Stimulated activated memory B cell treated with anti-CD40 and anti-IgM and Interleukin-4, amounts not matched to agents 10 μg/mL and 1 μg/mL and 100 μg/mL, for 72 hours (primary cell): Measurements from ENCODE around the gene FBRS.

Source experiments
- ATAC-seq: fragments of 150-1000 bp; cut with Tn5 transposase; 2 replicates; pipeline ENCODE4 v1.10.0; 2021
- H3K27ac Mint-ChIP-seq: one replicate; pipeline ENCODE4 v1.8.0; 2022; ENCODE audit warnings: mild to moderate bottlenecking, mixed read lengths
- H3K27me3 Mint-ChIP-seq: one replicate; pipeline ENCODE4 v1.8.0; 2022; ENCODE audit warnings: mixed read lengths
- H3K36me3 Mint-ChIP-seq: one replicate; pipeline ENCODE4 v1.8.0; 2022; ENCODE audit warnings: mixed read lengths
- H3K4me1 Mint-ChIP-seq: one replicate; pipeline ENCODE4 v1.8.0; 2022; ENCODE audit warnings: mixed read lengths
- H3K4me3 Mint-ChIP-seq: one replicate; pipeline ENCODE4 v1.8.0; 2022; ENCODE audit warnings: mild to moderate bottlenecking, moderate library complexity, mixed read lengths
- H3K9me3 Mint-ChIP-seq: one replicate; pipeline ENCODE4 v1.8.0; 2022; ENCODE audit warnings: mixed read lengths

Gene FBRS

DNA sequence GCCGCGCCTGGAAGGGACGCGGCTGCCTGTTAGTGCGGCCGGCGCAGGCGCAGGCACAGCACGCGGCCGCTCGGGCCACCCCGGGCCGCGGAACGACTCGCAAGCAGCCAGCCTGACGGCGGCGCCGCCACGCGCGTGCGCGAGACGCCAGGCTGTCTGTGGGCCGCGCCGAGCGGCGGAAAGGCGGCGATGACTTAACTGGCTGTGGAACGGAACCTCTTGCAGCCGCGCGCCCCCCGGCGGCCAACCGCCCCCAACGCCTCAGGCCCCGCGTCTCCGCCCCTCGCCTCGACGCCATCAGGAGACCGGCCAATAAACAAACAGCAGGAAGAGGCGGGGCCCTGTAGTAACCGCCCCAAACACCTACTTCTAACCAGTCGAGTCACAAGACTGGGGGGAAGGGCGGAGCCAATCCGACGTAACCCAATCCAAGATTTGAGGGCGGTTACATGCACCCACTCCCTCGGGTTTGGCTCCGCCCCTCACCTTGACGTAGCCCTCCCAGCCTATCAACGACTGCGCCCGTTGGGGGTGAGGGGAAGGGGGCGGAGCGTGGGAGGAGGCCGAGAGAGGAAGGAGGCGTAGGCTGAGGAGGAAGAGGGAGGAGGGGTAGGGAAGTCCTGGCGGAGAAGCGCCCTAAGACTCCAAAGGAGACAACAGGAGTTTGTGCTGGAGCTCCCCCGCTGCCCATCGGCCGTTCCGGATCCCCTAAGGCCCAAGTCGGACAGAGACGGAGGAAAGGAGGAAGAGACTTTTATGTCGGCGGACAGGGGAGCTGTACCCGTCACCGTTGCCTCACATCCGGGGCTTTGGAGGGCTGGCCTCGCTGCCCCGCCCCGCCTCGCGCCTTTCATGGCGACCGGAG is at the start of gene FBRS:
TSS of gene FBRS (plus strand) at position 566 of the 865 bp plus-strand sequence. CDS start 1,088 bp downstream, outside the sequence.
- no peaks in the 10 kb centered on the region for H3K27me3 Mint-ChIP-seq
- peak; percentile 89 for ATAC-seq
- H3K36me3 Mint-ChIP-seq = peaks cover 55% of the 10 kb centered on the region
- no peaks in the 10 kb centered on the region for H3K9me3 Mint-ChIP-seq
- H3K4me1 Mint-ChIP-seq = peaks cover 42% of the 10 kb centered on the region
- peak within 1 kb of the TSS; percentile 88 for H3K4me3 Mint-ChIP-seq
- H3K27ac Mint-ChIP-seq = peak within 1 kb of the TSS; percentile 93

DNA sequence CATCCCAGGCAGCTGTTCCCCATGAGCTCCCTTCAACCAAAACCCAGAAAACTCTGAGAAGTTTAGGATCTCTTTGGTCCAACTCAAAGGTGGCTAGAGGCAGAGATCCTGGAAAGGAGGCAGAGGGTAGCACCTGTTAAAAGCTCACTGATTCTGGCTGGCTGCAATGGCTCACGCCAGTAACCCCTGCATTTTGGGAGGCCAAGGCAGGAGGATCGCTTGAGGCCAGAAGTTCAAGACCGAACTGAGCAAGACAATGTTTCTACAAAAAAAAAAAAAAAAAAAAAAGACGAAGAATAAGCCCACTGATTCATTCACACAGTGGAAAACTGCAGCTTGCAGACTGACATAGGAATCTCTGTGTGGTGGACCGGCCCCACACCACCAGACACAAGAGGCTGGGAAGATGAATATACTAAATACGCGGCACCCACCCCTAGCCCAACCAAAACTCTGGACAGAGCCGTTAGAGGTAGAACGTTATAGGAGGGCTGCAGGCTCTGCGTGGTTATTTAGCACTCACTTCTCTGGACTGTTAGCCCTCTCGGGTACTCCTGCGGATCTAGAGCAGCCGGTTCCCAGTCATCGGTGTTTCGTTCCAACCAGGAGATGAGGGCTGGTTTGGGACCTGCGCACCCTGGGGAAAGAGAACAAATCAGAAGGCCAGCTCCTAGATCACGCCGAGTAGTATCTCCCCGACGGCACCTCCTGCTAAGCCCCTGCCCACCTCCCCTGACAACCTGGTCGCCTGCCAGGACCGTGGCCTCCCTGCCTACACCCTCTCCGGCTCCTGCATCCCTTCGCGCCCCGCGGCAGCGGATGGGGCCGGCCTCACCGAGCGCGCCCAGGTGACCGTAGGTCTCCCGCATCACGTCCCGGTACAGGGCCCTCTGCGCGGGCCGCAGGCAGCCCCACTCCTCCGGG is 49.0 kb upstream of the FBRS start:
- no peaks in the 10 kb centered on the region for H3K27me3 Mint-ChIP-seq
- peaks cover 26% of the 10 kb centered on the region for H3K4me1 Mint-ChIP-seq
- peak overlapping the region; percentile 92 for H3K27ac Mint-ChIP-seq
- peak; percentile 67 for ATAC-seq
- peaks cover 28% of the 10 kb centered on the region for H3K36me3 Mint-ChIP-seq
- H3K4me3 Mint-ChIP-seq = peak overlapping the region; percentile 90
- no peaks in the 10 kb centered on the region for H3K9me3 Mint-ChIP-seq

DNA sequence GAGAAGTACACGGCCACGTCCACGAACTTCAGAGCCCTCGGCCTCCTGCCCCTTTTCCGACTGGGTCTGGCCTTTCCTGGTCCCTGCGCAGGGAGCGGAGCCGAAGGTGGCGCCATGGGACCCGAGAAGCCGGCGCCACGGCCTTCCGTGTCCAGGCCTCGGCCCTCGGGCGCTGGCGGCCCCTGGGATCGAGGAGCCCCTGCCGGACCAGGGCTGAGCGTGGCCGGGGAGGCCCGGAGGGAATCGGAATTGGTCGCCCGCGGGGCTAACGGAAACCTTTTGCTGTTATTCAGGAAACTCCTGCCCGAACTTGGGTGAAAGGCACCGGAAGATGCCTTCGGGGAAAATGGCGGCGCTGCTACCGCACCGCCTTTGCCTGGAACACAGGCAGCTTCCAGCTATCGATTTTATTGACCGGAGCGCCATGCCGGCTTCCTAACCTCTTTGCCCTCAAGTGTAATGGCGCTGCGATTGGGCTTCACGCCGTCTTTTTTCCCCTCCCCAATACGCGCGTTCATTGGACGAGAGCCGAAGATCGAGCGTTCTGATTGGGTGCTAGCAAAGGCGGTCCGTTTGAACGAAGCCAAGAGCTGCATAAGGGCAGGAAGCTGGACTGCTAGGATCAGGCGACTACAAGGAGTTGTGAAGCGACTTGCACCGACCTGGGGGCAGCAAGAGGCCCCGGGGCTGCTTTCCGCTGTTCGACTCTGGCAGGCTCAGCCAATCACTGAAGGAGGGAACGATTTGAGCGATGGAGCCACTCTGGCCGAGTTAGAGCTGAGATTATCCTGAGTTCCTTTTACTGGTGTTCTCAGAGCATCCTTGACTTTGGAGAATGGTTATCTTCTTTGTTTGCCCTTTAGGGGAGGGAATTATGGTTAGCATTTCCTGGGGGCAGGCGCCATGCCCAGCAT is 48.0 kb upstream of the FBRS start, which contains the start of gene ZNF689:
TSS of gene ZNF689 (minus strand) at position 464 of the 914 bp plus-strand sequence. CDS start at position 116, 348 bp downstream.
- H3K27me3 Mint-ChIP-seq = no peaks in the 10 kb centered on the region
- peak within 1 kb of the TSS; percentile 90 for H3K4me3 Mint-ChIP-seq
- H3K4me1 Mint-ChIP-seq = peaks cover 27% of the 10 kb centered on the region
- ATAC-seq = peak; percentile 96
- peaks cover 19% of the 10 kb centered on the region for H3K36me3 Mint-ChIP-seq
- peak within 1 kb of the TSS; percentile 92 for H3K27ac Mint-ChIP-seq
- no peaks in the 10 kb centered on the region for H3K9me3 Mint-ChIP-seq

DNA sequence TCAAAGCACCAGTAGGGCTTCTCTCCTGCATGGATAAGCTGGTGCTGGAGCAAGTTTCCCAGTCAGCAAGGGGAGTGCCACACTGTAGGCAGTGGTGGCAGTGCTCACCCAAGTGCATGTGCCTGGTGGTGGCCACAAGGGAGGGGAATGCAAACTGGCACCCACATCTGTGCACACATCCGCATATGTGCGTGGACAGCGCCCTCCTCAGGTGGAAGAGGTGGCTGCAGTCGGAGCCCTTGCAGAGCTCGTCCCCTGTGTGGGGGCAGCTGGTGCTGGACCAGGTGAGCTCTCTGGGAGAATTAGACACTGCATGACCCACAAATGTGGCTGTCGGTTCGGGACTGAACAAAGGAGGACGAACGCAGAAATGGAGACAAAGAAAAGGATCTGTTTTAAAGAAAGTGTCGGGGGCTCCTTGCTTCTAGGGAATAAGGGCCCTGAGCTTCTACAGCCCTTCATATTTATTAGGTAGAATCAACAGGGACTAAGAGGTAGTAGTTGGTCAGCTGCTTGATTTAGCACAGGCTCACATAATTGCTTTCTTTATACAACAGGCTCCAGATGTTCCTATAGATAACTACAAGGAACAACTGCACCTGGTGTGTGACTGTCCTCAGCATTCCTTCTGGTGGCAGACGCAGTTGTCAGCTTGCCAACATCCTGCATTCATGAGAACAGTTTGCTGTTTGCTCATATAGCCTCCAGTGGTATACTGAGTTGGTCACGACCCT is 42.7 kb upstream of the FBRS start:
- Mint-ChIP-seq H3K4me3 (no peak overlapping the region), H3K27me3 (no peaks in the 10 kb centered on the region)

DNA sequence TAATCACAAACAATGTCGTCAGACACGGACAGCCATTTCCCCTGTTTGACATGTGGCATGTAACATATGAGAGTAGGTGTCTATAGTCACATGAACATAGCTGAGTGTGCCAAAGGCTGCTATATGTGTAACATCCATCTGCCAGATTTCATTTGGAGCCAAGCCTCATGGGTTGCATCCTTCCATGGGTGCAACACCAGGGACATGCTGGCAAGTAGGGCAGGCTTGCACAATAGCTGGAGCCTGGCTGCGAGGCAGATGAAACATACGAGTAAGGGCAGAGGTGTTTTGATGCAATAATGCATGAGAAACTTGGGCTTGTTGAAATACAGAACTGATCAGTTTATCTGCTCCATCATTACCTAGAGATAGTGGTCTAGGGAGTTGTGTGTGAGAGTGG is 39.0 kb upstream of the FBRS start:
- Mint-ChIP-seq H3K27ac (no peak overlapping the region), H3K36me3 (no peaks in the 10 kb centered on the region), H3K9me3 (no peaks in the 10 kb centered on the region), H3K27me3 (peaks cover 13% of the 10 kb centered on the region), H3K4me1 (peaks cover 5% of the 10 kb centered on the region), H3K4me3 (no peak overlapping the region)
- no peak for ATAC-seq

More for the DNA sequence above, 42.7 kb upstream of the FBRS start:
- Mint-ChIP-seq H3K9me3 (no peaks in the 10 kb centered on the region), H3K36me3 (no peaks in the 10 kb centered on the region), H3K4me1 (peaks cover 15% of the 10 kb centered on the region), H3K27ac (no peak overlapping the region)
- ATAC-seq = peak; percentile 72

DNA sequence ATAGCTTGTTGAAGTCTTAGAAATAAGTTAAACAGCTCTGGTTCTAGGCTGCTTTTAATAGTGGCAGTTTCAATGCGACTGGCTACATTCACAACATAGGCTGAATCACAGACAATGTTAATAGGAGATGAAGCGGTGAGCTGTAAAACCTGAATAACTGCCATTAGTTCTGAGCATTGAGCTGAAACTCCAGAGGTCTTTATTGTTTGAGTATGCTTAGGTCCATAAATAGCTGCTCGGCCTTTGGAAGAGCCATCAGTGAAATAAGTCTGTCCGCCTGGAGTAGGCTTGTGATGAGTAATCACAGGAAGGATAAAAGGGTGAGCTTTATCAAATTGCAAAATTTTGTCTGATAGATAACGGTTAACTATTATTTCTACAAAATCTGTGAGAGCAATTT is 38.6 kb upstream of the FBRS start:
- Mint-ChIP-seq H3K27ac (no peak overlapping the region), H3K9me3 (no peaks in the 10 kb centered on the region), H3K27me3 (peaks cover 14% of the 10 kb centered on the region), H3K36me3 (no peaks in the 10 kb centered on the region), H3K4me1 (peaks cover 4% of the 10 kb centered on the region), H3K4me3 (no peak overlapping the region)
- no peak for ATAC-seq

DNA sequence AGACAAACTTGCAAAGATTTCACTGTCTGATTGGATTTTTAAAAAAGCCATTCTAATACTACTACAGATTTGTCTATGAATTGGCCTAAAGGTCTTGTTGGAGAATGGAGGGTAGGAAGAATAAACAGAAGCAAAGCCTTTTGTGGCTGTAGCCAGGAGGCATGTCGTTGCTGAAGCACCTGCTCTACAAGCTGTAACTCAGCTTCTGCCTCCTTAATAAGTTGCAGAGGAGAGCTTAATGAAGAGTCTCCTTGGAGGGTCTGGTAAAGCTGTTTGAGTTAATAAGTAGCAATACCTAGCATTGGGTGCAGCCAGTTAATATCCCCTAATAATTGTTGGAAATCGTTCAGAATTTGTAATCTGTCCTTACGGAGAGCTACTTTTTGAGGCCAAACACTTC is 38.1 kb upstream of the FBRS start:
- Mint-ChIP-seq H3K27ac (no peak overlapping the region), H3K4me1 (peaks cover 4% of the 10 kb centered on the region), H3K36me3 (no peaks in the 10 kb centered on the region), H3K4me3 (no peak overlapping the region), H3K27me3 (peaks cover 14% of the 10 kb centered on the region), H3K9me3 (no peaks in the 10 kb centered on the region)
- no peak for ATAC-seq

DNA sequence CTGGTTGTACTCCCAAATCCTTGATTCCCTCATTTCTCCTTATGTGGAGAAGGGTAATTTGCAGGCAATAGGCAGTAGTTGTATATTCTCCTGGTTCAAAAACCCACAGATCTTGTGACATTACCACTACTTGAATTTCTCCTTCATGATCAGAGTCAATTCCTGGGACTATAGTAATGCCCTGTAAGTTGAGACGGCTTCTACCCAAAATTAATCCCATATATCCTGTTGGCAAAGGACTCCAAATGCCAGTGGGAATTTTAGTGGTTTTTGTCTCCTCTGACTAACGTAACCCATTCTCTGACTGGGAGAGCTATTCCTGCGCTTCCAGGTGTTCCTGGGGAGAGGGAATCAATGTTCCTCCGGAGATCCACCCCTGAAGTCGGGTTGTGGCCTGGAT is 36.5 kb upstream of the FBRS start:
- H3K4me1 Mint-ChIP-seq = no peaks in the 10 kb centered on the region
- H3K4me3 Mint-ChIP-seq = no peak overlapping the region
- peaks cover 14% of the 10 kb centered on the region for H3K27me3 Mint-ChIP-seq
- no peak for ATAC-seq
- H3K36me3 Mint-ChIP-seq = no peaks in the 10 kb centered on the region
- no peaks in the 10 kb centered on the region for H3K9me3 Mint-ChIP-seq
- H3K27ac Mint-ChIP-seq = no peak overlapping the region

DNA sequence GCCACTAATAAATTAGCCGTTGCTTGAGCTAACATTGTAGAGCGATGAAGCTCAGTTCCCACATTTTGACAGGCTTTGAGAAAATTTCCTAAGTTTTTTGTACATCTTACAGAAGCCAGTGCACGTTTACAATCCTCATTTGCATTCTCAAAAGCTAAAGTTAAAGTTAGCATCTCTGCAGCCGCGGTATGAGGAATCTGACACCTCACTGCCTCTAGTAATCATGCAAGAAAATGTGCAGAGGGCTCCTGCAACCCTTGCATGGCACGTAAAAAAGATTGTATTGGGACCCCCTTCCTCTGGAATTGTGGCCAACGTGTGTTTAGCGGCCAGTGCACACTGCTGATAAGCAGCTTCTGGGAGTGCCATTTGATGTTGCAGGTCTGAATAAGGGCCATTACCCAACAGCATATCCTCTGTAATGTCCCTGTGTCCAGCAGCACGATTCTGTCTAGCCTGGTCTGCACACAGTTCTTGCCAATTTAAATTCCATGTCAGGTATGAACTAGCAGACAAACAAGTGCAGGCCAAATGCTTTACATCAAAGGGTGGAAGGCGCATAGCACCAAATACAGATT is 35.7 kb upstream of the FBRS start:
- H3K9me3 Mint-ChIP-seq = no peaks in the 10 kb centered on the region
- H3K4me1 Mint-ChIP-seq = no peaks in the 10 kb centered on the region
- no peak overlapping the region for H3K4me3 Mint-ChIP-seq
- no peak overlapping the region for H3K27ac Mint-ChIP-seq
- peaks cover 14% of the 10 kb centered on the region for H3K27me3 Mint-ChIP-seq
- no peaks in the 10 kb centered on the region for H3K36me3 Mint-ChIP-seq
- ATAC-seq = no peak

DNA sequence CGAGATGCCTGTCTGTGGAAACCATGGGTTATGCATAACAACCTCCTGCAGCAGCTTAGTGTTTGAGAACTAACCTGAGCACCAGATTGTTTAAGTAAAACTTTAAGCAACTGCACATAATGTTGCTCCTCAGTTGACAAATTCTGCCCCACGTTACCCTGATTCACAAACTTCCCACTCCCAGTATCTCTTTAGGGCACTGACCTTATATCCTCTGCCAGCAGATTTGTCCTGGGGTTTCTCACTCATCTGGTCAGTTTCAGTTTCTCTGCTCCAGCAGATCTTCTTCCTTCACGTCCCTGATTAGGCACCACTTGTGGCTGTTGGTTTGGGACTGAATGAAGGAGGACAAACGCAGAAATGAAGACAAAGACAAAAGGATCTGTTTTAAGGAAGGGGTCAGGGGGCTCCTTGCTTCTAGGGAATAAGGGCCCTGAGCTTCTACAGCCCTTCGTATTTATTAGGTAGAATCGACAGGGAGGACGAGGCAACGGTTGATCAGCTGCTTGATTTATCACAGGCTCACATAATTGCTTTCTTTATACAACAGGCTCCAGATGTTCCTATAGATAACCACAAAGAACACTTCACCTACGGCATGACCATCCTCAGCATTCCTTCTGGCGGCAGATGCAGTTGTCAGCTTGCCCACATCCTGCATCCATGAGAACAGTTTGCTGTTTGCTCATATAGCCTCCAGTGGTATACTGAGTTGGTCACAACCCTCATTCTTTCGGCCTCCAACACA is 34.5 kb upstream of the FBRS start:
- peaks cover 3% of the 10 kb centered on the region for H3K4me1 Mint-ChIP-seq
- no peak overlapping the region for H3K27ac Mint-ChIP-seq
- peaks cover 14% of the 10 kb centered on the region for H3K27me3 Mint-ChIP-seq
- H3K4me3 Mint-ChIP-seq = no peak overlapping the region
- H3K36me3 Mint-ChIP-seq = no peaks in the 10 kb centered on the region
- ATAC-seq = no peak
- no peaks in the 10 kb centered on the region for H3K9me3 Mint-ChIP-seq

DNA sequence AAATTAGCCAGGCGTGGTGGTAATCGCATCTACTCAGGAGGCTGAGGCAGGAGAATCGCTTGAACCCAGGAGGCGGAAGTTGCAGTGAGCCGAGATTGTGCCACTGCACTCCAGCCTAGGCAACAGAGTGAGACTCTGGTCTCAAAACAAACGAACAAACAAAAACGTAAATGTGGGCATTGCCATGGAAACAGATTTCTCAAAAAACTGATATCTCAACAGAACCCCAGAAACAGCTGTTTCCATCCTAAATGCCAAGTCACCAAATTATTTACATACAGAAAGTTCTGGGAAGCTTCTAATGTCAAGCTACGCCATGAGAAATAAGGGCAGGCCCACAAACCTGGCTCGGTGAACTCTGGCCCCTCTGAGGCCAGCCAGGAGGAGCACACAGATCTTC is 32.0 kb upstream of the FBRS start:
- no peak for ATAC-seq
- Mint-ChIP-seq H3K4me1 (peaks cover 13% of the 10 kb centered on the region), H3K27me3 (peaks cover 14% of the 10 kb centered on the region), H3K4me3 (no peak overlapping the region), H3K27ac (no peak overlapping the region), H3K36me3 (no peaks in the 10 kb centered on the region), H3K9me3 (no peaks in the 10 kb centered on the region)

DNA sequence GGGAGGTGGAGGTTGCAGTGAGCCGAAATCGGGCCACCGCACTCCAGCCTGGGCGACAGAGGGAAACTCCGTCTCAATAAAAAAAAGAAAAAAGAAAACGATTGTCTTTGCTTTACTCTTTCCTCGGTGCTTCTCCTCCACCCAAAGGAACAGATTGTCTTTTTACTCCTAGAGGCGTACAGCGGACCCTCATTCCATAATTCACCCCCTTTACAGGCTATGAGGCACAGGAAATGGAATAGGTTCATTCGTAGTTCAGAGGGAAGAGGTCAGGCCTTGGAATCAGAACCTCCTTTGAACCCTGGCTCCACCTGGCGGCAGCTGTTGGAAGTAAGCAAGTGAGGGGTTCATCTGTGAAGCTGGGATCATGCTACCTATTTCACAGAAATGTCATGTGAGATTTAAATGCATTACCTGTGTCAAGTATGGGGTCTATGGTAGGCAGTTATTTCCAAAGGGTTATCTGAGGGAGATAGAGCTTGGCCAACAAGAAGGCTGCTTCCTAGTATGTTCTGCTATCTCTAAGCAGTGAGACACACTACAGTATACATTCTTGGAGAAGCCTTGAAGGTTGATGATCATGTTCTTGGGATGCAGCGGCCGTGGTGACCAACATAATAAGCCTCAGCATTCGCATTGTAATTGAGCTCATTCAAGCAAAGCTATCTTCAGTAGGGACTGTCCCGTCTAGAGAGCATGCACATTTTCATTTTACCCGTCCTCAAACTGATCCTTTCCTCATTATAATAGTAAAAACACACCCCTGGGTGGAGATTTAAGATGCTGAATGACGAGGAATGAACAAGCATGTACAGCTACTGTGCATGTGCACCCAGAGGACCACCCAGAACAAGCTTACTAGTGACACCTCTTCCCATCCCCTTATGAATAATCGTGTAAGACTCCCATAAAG is 29.3 kb upstream of the FBRS start:
- peak; percentile 84 for ATAC-seq
- H3K36me3 Mint-ChIP-seq = no peaks in the 10 kb centered on the region
- H3K27me3 Mint-ChIP-seq = peaks cover 4% of the 10 kb centered on the region
- no peaks in the 10 kb centered on the region for H3K9me3 Mint-ChIP-seq
- peak overlapping the region; percentile 0 for H3K27ac Mint-ChIP-seq
- peak overlapping the region; percentile 55 for H3K4me3 Mint-ChIP-seq
- peaks cover 13% of the 10 kb centered on the region for H3K4me1 Mint-ChIP-seq
